Hematopoietic multipotent progenitor cell treated with erythropoietin and hydrocortisone succinate and interleukin-3 and kit ligand, for 4 days (in vitro differentiated cells): ENCODE results near the gene TRAPPC3.

Source experiments
- DNase-seq: peaks from one replicate; pipeline ENCODE4 v3.0.0-alpha.2; 2015

Gene TRAPPC3

DNA sequence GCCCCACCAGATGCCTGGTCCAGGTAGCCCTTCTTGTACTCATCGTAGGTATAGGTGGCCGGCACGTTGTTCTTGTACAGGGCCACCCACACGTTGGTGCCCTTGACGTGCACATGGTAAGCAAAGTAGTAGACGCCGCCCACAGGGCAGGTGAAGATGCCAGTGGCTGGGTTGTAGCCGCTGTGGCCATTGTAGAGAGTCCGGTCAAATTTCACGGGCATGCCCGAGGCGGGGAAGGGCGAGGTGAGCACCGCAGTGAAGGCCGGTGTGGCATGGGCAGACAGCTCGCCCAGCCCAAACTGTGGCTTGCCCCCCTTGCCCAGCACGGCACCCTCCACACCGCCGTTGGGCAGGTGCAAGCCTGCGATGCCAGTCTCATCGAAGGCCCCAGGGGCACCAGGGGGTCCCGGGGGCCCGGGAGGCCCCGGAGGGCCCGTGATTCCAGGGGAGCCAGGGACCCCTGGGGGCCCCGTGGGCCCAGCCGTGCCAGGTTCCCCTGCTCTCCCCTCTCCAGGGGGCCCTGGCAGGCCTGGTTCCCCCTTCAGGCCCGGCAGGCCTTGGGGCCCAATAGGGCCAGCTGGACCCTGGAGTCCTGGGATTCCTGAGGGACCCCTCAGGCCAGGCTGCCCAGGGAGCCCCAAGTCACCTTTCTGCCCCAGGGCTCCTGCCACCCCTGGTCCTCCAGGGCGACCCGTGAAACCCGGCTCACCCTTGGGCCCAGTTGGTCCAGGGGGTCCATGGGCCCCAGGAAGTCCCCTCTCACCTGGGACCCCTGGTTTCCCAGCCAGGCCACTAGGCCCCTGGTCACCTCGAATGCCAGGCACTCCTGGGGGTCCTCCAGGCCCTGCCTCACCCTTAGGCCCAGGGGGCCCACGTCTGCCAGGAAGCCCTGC lies 51.3 kb downstream of the TRAPPC3 start:
- DNase-seq, result no peak

GRCh38 chr1:36096500-36097432 lies 52.5 kb downstream of the TRAPPC3 start:
- DNase-seq, result peak; percentile 61

- DNase-seq, result peak; percentile 49
These were observed 53.4 kb downstream of the TRAPPC3 start for GRCh38 chr1:36095760-36096405.

DNA sequence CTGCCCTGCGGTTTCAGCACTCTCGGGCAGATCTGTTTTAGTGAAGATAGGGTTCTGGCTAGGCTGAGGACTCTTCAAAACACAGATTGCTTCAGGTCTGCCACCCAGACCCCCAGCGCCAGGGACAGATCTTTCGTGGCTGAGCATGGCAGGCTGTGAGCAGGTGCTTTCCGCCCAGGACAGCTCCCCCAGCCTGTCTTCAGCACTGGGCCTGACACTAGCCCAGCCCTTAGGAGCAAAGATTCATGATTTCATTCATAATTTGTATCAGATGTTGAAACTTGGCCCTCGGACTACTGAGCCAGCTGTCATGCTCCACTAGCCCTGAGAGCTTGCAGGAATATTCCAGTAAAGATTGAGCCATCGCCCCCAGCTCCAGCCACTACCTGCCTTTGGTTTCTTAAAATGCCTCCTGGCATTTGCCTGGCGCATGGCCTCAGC lies 54.6 kb downstream of the TRAPPC3 start:
- no peak for DNase-seq

- DNase-seq, result no peak
These were observed 55.4 kb downstream of the TRAPPC3 start for GRCh38 chr1:36093929-36094328.

DNA sequence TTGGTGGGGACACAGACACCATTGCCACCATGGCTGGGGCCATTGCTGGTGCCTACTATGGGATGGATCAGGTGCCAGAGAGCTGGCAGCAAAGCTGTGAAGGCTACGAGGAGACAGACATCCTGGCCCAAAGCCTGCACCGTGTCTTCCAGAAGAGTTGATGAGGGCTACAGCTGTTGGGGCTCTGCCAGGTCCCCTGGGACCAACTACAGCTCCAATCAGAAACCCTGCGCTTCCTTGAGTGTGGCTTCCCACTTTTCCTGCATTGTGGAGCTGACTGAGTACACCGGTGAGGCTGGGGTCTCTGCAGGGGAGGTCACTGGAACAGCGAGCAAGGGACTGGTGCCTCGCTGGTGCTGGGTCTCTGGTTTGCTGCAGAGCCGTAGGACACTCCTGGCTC lies 56.1 kb downstream of the TRAPPC3 start:
- DNase-seq, result no peak

GRCh38 chr1:36092798-36093185 lies 56.5 kb downstream of the TRAPPC3 start:
- DNase-seq, result no peak

DNA sequence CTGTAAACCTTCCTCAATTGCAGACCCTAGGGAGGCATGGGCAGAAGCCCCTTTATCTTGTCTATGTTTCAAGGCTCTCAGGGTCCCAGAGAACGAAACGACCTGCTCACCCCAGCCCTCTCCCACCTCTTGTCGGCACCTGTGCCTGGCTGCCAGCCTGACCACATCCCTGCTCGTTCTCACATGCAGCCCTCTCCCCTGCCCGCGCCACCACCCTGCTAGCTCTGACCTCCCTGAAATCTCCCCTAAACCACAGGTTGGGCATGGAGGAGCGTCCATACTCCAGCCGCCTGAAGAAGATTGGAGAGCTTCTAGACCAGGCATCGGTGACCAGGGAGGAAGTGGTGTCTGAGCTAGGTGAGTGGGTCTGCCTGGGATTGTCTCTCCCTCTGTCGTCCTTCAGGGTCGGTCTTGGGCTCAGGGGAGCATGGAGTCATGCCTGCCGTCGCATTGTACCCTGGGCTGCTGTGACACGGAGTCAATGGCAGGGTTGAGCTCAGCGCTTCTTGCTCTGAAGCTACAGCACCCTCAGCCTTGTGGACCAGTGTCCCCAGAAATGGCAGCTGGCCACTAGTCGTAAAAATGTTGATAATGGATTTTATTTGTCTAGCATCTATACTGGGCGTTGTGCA lies 57.0 kb downstream of the TRAPPC3 start:
- no peak for DNase-seq

GRCh38 chr1:36091698-36092097 lies 57.6 kb downstream of the TRAPPC3 start:
- DNase-seq, result no peak

GRCh38 chr1:36091141-36091540 lies 58.1 kb downstream of the TRAPPC3 start:
- no peak for DNase-seq

DNA sequence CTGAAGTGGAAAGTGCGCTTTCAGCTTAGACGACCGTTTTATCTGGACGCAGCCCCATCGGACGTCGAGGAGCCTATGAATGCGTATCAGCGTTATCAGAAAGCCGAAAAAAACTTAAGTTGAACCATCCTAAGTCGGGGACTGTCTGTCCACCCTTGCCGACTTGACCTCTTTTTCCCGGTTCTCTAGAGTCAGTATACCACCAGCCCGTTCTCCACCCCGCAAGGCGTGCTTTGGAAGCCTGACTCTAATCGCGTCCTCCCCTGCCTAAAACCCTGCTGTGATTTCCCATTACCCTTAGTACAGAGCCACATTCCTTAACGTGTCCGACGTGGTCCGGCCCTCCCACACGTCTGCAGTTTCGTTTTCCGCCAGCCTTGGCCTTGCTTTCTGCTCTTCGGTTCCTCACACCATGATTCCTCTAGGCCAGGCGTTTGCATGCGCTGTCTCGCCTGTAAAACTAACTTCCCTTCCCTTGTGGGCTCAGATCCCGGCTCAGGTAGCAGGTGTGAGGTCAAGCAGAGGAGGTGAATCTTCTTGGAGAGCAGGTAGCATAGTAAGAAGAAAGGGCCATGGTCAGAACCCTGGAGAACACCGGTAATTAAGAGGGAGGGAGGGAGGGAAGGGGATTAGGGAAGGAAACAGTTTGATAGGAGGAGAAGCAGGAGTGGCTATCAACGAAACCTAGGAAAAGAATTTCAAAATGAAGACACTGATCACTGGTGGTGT lies 59.7 kb downstream of the TRAPPC3 start:
- peak; percentile 36 for DNase-seq

- DNase-seq, result peak; percentile 96
These were observed 60.5 kb downstream of the TRAPPC3 start, which contains the start of gene ADPRS for GRCh38 chr1:36088577-36089392. Gene ADPRS, plus strand, starts transcription at chr1:36088892. Its CDS starts 13 bp downstream, at chr1:36088905.

DNA sequence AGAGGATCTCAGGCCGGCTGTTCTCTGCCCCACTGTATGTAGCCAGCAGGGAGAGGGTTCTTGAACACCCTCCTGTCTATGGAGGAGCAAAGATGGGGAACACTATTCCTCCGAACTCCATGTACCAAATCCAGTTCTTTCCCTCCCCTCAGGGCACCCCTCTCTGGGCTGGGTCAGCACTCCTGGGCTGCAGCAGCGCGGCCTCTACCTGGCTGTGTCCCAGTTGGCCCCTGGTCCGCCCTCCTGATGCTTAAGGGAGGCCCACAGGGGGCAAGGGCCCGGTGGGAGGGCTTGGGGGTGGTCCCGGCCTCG lies 61.1 kb downstream of the TRAPPC3 start:
- no peak for DNase-seq

DNA sequence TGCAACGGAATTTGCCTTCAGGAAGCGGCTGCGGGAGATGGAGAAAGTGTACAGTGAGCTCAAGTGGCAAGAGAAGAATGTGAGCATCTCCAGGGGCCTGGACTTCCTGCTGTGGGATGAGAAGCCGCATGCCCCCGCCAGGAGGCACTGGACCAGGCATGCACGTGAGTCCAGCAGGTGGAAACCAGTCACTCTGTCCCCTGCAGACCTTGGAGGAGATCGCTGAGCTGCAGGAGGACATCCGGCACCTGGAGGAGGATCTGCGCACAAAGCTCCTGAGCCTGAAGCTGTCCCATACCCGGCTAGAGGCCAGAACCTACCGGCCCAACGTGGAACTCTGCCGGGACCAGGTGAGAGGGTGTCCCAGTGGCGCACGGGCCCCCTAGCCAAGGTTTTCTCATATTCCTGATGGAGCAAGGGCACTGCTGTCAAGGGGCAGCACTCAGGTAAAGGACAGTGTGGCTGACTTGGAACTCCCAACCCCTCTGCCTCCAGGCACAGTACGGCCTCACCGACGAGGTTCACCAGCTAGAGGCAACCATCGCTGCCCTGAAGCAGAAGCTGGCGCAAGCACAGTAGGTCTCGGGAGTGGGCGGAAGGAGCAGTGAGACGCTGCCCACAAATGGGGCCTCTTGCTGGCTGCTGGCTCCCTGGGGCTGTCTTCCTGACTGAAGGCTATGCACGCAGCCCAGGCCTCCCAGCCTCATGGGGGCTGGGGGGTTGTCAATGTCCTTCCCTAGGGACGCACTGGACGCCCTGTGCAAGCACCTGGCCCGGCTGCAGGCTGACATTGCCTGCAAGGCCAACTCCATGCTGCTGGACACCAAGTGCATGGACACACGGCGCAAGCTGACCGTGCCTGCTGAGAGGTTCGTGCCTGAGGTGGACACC lies 61.8 kb downstream of the TRAPPC3 start:
- no peak for DNase-seq
